Gastrocnemius medialis (tissue), 4 donors: ENCODE measurements around the gene CLDN12. TPM values are rescaled to one million over a fixed set of nuclear protein-coding genes. Genes with fewer than 3 reads are reported as not detected.

Source experiments
- ATAC-seq, 2 donors: fragments of 150-250 bp; one replicate each; pipeline ENCODE4 v1.9.1; 2016
- DNase-seq, 2 donors: peaks; one replicate each; pipeline ENCODE4 v3.0.0-alpha.2; 2019
- H3K27ac ChIP-seq, 4 donors: fragments of 200-600 bp; sonication (generic); 1 replicate in 1 of 4; 2 replicates in 3 of 4; pipeline ENCODE4 v1.5.1; 2016 to 2018; ENCODE audit warnings: mild to moderate bottlenecking in 2 of 4, moderate library complexity in 1 of 4
- H3K27me3 ChIP-seq, 3 donors: fragments of 200-600 bp; sonication (generic) in 2 of 3; 1 replicate in 1 of 3; 2 replicates in 2 of 3; pipeline versions ENCODE4 v1.5.1 to v1.6.0; 2016 to 2019; ENCODE audit warnings: mild to moderate bottlenecking in 1 of 3, moderate library complexity in 1 of 3
- H3K36me3 ChIP-seq, 2 donors: fragments of 200-600 bp; sonication (generic) in 1 of 2; one replicate each; pipeline ENCODE4 v1.5.1; 2017 to 2018
- H3K4me1 ChIP-seq, 2 donors: fragments of 200-600 bp; sonication (generic) in 1 of 2; one replicate each; pipeline ENCODE4 v1.5.1; 2016 to 2017; ENCODE audit warnings: mild to moderate bottlenecking in 2 of 2
- H3K4me3 ChIP-seq, 4 donors: fragments of 200-600 bp; sonication (generic) in 3 of 4; 1 replicate in 1 of 4; 2 replicates in 3 of 4; pipeline ENCODE4 v1.5.1; 2016 to 2019; ENCODE audit warnings: mild to moderate bottlenecking in 2 of 4
- H3K9me3 ChIP-seq, 3 donors: fragments of 200-600 bp; sonication (generic) in 2 of 3; 1 replicate in 1 of 3; 2 replicates in 2 of 3; pipeline ENCODE4 v1.5.1; 2016 to 2019
- POLR2A ChIP-seq, 2 donors: fragments of 450-650 bp; IDR thresholded peaks; one replicate each; pipeline ENCODE4 v1.6.1; 2017; ENCODE audit warnings: antibody characterized with exemption in 2 of 2, mild to moderate bottlenecking in 2 of 2, moderate library complexity in 2 of 2
- in situ Hi-C, 4 donors: fragments of 200-750 bp; cut with MboI; loops; one replicate each; pipeline versions ENCODE4 v1.15.0 to v1.8.0; 2017; ENCODE audit warnings: low sequenced_read_pairs in 4 of 4
- intact Hi-C: fragments of 100-400 bp; cut with DNase I; formaldehyde crosslinking; loops from one replicate; pipeline ENCODE4 v1.15.1; 2023; ENCODE audit warnings: low total_unique reads
- total RNA-seq, 4 donors: library from RNA; depleted of rRNA; stranded (reverse); fragments of >200 nt; gene quantifications; one replicate each; pipeline versions ENCODE4 v1.1.0 to v1.2.3, GENCODE V29; 2016
- TF ChIP-seq, protein P1 (sequence below), 5 experiments: fragments of 450-650 bp in 3 of 5; fragments of 200-600 bp in 2 of 5; sonication (generic) in 2 of 5; IDR thresholded peaks in 4 of 5; conservative IDR thresholded peaks in 1 of 5; 1 replicate in 4 of 5; 2 replicates in 1 of 5; pipeline ENCODE4 v1.5.1; 2016 to 2019; ENCODE audit warnings: antibody characterized with exemption in 5 of 5, mild to moderate bottlenecking in 3 of 5, moderate library complexity in 3 of 5

Gene CLDN12
- total RNA-seq, 4 donors from 2014 or later: 9.5 to 39.9 (median 32.6) TPM

- no peak for DNase-seq
- Histone ChIP-seq H3K4me1 (peaks cover 37 to 57% of the 10 kb centered on the region in 2 donors), H3K27ac (peak overlapping the region in 3 of 4 donors; percentile 93 to 97 (median 97)), H3K36me3 (peaks cover 0 to 41% of the 10 kb centered on the region in 2 donors), H3K9me3 (no peaks in the 10 kb centered on the region), H3K4me3 (no peak overlapping the region), H3K27me3 (no peaks in the 10 kb centered on the region)
- intact Hi-C loops: no loop called here
- in situ Hi-C loops: loop anchor here in 2 of 4 donors (10.0 kb wide), 2 partner anchors 63 to 163 kb away; partner anchors contain the start of genes GTPBP10 (in 2 of the 2) and CFAP69 (in 1 of the 2)
- no peak for TF ChIP-seq POLR2A (IDR thresholded peaks at IDR 0.05)
- TF ChIP-seq, protein P1, sequence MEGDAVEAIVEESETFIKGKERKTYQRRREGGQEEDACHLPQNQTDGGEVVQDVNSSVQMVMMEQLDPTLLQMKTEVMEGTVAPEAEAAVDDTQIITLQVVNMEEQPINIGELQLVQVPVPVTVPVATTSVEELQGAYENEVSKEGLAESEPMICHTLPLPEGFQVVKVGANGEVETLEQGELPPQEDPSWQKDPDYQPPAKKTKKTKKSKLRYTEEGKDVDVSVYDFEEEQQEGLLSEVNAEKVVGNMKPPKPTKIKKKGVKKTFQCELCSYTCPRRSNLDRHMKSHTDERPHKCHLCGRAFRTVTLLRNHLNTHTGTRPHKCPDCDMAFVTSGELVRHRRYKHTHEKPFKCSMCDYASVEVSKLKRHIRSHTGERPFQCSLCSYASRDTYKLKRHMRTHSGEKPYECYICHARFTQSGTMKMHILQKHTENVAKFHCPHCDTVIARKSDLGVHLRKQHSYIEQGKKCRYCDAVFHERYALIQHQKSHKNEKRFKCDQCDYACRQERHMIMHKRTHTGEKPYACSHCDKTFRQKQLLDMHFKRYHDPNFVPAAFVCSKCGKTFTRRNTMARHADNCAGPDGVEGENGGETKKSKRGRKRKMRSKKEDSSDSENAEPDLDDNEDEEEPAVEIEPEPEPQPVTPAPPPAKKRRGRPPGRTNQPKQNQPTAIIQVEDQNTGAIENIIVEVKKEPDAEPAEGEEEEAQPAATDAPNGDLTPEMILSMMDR (IDR thresholded peaks at IDR 0.05 in 4 of 5, conservative IDR thresholded peaks at IDR 0.05 in 1 of 5): no peak
- no peak for ATAC-seq
Observed at GRCh38 chr7:90408142-90408541, 4.9 kb downstream of the CLDN12 start.

GRCh38 chr7:90409667-90410066 is 6.4 kb downstream of the CLDN12 start:
- DNase-seq (no peak), ATAC-seq (no peak)
- in situ Hi-C loops (loop anchor here in 2 of 4 donors (10.0 kb wide), 2 partner anchors 65 to 165 kb away; partner anchors contain the start of genes GTPBP10 (in 2 of the 2) and CFAP69 (in 1 of the 2)), intact Hi-C loops (no loop called here)
- Histone ChIP-seq H3K27me3 (no peaks in the 10 kb centered on the region), H3K4me1 (peaks cover 29 to 63% of the 10 kb centered on the region in 2 donors), H3K36me3 (peaks cover 0 to 46% of the 10 kb centered on the region in 2 donors), H3K4me3 (no peak overlapping the region), H3K9me3 (no peaks in the 10 kb centered on the region), H3K27ac (peak overlapping the region; percentile 46 to 97 (median 95))
- no peak for TF ChIP-seq POLR2A (IDR thresholded peaks at IDR 0.05)
- TF ChIP-seq, protein P1 (IDR thresholded peaks at IDR 0.05 in 4 of 5, conservative IDR thresholded peaks at IDR 0.05 in 1 of 5): no peak

GRCh38 chr7:90411510-90411909 is 8.2 kb downstream of the CLDN12 start:
- H3K36me3 ChIP-seq: peaks cover 0 to 40% of the 10 kb centered on the region in 2 donors
- no peak overlapping the region for H3K4me3 ChIP-seq
- intact Hi-C loops: no loop called here
- TF ChIP-seq, protein P1 (IDR thresholded peaks at IDR 0.05 in 4 of 5, conservative IDR thresholded peaks at IDR 0.05 in 1 of 5): no peak
- TF ChIP-seq POLR2A (IDR thresholded peaks at IDR 0.05): no peak
- peaks cover 17 to 47% of the 10 kb centered on the region in 2 donors for H3K4me1 ChIP-seq
- peak overlapping the region; percentile 27 to 97 (median 95) for H3K27ac ChIP-seq
- DNase-seq (no peak), ATAC-seq (no peak)
- H3K9me3 ChIP-seq: no peaks in the 10 kb centered on the region
- in situ Hi-C loops: no loop called here
- H3K27me3 ChIP-seq: no peaks in the 10 kb centered on the region

DNA sequence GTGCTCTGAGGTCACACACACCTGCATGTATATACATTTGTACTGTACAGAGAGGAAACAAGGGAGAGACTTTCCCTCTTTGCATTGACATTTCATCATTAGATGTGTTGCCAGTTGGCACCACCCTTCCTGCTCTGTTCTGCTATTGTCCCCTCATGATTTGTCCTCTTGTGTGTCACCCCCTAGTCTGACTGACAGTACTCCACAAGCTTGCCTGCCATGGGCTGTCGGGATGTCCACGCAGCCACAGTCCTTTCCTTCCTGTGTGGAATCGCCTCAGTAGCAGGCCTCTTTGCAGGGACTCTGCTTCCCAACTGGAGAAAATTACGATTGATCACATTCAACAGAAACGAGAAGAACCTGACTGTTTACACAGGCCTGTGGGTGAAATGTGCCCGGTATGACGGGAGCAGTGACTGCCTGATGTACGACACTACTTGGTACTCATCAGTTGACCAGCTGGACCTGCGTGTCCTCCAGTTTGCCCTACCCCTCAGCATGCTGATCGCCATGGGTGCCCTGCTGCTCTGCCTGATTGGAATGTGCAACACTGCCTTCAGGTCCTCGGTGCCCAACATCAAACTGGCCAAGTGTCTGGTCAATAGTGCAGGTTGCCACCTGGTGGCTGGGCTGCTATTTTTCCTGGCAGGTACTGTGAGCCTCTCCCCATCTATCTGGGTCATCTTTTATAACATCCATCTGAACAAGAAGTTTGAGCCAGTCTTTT is 9.4 kb downstream of the CLDN12 start:
- in situ Hi-C loops (no loop called here), intact Hi-C loops (no loop called here)
- ATAC-seq (peak; percentile 59 to 73), DNase-seq (peak; percentile 10 to 60)
- TF ChIP-seq, protein P1 (IDR thresholded peaks at IDR 0.05 in 4 of 5, conservative IDR thresholded peaks at IDR 0.05 in 1 of 5): peak in 3 of 5 experiments; percentile 36 to 45 (median 43)
- no peak for TF ChIP-seq POLR2A (IDR thresholded peaks at IDR 0.05)
- Histone ChIP-seq H3K9me3 (no peaks in the 10 kb centered on the region), H3K36me3 (peaks cover 0 to 35% of the 10 kb centered on the region in 2 donors), H3K27ac (peak overlapping the region; percentile 21 to 97 (median 95)), H3K27me3 (no peaks in the 10 kb centered on the region), H3K4me1 (peaks cover 14 to 46% of the 10 kb centered on the region in 2 donors), H3K4me3 (no peak overlapping the region)
